ENCODE data around the gene IFT81.

DNA sequence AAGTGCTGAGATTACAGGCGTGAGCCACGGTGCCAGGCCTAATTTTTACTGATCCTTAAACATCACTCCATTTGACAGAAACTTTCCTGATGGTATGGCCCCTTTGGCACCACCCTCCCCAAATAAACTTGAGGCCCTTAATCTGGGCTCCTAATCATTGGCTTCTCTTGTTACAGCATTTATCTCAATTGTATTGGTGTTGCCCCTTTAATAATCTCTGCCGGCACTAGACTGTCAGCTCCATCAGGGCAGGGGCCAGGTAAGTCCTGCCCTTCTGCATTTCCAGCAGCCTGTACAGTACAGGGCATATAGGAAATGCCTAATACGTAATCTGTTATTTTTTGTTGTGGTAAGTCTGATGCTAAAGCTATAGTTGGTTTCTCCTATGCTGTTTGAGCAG, 1.2 kb upstream of the IFT81 start:
- TF ChIP-seq, protein P1, sequence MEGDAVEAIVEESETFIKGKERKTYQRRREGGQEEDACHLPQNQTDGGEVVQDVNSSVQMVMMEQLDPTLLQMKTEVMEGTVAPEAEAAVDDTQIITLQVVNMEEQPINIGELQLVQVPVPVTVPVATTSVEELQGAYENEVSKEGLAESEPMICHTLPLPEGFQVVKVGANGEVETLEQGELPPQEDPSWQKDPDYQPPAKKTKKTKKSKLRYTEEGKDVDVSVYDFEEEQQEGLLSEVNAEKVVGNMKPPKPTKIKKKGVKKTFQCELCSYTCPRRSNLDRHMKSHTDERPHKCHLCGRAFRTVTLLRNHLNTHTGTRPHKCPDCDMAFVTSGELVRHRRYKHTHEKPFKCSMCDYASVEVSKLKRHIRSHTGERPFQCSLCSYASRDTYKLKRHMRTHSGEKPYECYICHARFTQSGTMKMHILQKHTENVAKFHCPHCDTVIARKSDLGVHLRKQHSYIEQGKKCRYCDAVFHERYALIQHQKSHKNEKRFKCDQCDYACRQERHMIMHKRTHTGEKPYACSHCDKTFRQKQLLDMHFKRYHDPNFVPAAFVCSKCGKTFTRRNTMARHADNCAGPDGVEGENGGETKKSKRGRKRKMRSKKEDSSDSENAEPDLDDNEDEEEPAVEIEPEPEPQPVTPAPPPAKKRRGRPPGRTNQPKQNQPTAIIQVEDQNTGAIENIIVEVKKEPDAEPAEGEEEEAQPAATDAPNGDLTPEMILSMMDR (conservative IDR thresholded peaks at IDR 0.05; ENCODE audit: low read depth in 2 of 2), result no peak
- TF ChIP-seq REST (IDR thresholded peaks at IDR 0.05; ENCODE audit: unreplicated experiment) (no peak), POLR2AphosphoS5 (IDR thresholded peaks at IDR 0.05; ENCODE audit: low read depth) (no peak), JUNB (IDR thresholded peaks at IDR 0.05; ENCODE audit: unreplicated experiment) (no peak), EZH2 (IDR thresholded peaks at IDR 0.05; ENCODE audit: low read depth, unreplicated experiment) (no peak), CREB1 (CRISPR knock-in tag; IDR thresholded peaks at IDR 0.05; ENCODE audit: low read depth) (no peak), ZNF331 (CRISPR knock-in tag; IDR thresholded peaks at IDR 0.05; ENCODE audit: low read depth) (no peak), EZH2phosphoT487 (IDR thresholded peaks at IDR 0.05; ENCODE audit: unreplicated experiment) (no peak), STAT1 (IDR thresholded peaks at IDR 0.05; ENCODE audit: unreplicated experiment) (no peak), NANOG (IDR thresholded peaks at IDR 0.05; ENCODE audit: borderline replicate concordance) (no peak), ETS1 (IDR thresholded peaks at IDR 0.05) (no peak), ZNF114 (CRISPR knock-in tag; IDR thresholded peaks at IDR 0.05) (no peak)

Data from GM23338 (cell line).